LNCaP clone FGC (cell line): ENCODE measurements around the gene MUTYH.

Experiments
- DNase-seq: peaks from one replicate; pipeline ENCODE4 v3.0.0-alpha.2; 2011; ENCODE audit warnings: low read depth
- H3K4me3 ChIP-seq: 2 replicates; pipeline ENCODE4 v1.5.1; 2011; ENCODE audit warnings: mild to moderate bottlenecking, low read depth, low read length, control low read depth
- CTCF ChIP-seq: IDR thresholded peaks from 2 replicates; pipeline ENCODE4 v1.5.1; 2012; ENCODE audit warnings: mild to moderate bottlenecking; ENCODE audit not compliant: control insufficient read depth, insufficient read depth; ENCODE audit errors: extremely low read depth

Gene MUTYH

GRCh38 chr1:45322486-45323040 is 17.7 kb downstream of the MUTYH start:
- no peak for DNase-seq
- H3K4me3 ChIP-seq = no peak overlapping the region
- no peak for TF ChIP-seq CTCF

- no peak for TF ChIP-seq CTCF
- H3K4me3 ChIP-seq = no peak overlapping the region
- no peak for DNase-seq
Observed at GRCh38 chr1:45321444-45321843, 18.8 kb downstream of the MUTYH start.

- no peak for DNase-seq
- TF ChIP-seq CTCF = no peak
- no peak overlapping the region for H3K4me3 ChIP-seq
Observed at GRCh38 chr1:45319761-45320160, 20.5 kb downstream of the MUTYH start.

GRCh38 chr1:45317166-45317565 is 23.1 kb downstream of the MUTYH start:
- no peak overlapping the region for H3K4me3 ChIP-seq
- DNase-seq = no peak
- TF ChIP-seq CTCF = no peak

- no peak for TF ChIP-seq CTCF
- DNase-seq = peak; percentile 57
- H3K4me3 ChIP-seq = no peak overlapping the region
Observed at GRCh38 chr1:45314266-45314665, 26.0 kb downstream of the MUTYH start.

GRCh38 chr1:45306905-45307304 is 33.3 kb downstream of the MUTYH start:
- H3K4me3 ChIP-seq = no peak overlapping the region
- no peak for DNase-seq
- TF ChIP-seq CTCF = no peak

- no peak for TF ChIP-seq CTCF
- no peak for DNase-seq
- no peak overlapping the region for H3K4me3 ChIP-seq
Observed at GRCh38 chr1:45306319-45306718, 33.9 kb downstream of the MUTYH start.
